Activated CD8-positive, alpha-beta memory T cell treated with anti-CD3 and anti-CD28 coated beads for 4 hours (primary cell): ENCODE measurements around the gene PSMA8.
A peak's percentile ranks its signal among the peaks of the same experiment; 100 is the strongest.
"Not testable (repeated sequence)": the region's sequence is repeated elsewhere in the genome, so short reads cannot be mapped to it uniquely, and the experiment has no call there.

ENCODE experiments used
- DNase-seq, 2 donors: peaks; one replicate each; pipeline ENCODE4 v3.0.0-alpha.2; 2020; ENCODE audit warnings: low read depth in 2 of 2

The PSMA8 gene

DNA sequence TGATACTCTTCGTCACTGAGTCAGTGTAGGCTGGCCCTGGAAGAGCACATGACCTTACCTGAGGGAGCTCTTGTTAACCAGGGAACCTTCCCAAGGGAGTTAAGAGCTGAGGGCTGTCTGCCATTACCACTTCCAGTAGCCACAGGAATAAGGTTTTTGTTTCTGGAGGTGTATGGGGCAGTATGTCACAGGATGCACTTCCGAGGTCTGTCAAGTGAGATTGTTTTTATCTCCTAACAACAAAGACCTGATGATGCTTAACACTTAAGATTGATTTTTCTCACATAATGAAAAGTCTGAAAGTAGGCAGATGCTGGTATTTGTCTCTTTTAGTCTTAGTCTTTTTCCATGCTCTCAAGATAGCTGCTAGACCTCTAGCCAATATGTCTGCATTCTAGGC is 41.8 kb downstream of the PSMA8 start:
- DNase-seq: no peak

DNA sequence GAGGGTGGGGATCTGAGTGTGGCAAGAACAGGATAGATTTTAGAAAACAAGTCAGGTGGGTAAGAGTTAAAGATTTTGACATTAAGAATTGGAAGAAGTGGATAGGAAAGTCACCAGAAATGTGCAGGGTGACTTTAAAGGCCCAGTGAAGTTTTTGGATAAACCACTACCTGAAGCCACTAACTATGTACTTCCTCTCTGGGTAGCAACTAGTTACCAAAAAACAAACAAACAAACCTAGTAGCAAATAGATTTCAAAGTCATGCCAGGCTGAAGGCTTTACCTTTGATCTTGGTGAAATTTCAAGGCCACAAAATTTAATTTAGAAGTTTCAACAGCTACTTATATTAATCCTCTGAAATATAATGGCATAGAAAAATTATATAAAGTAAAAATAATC is 42.5 kb downstream of the PSMA8 start:
- no peak for DNase-seq

DNA sequence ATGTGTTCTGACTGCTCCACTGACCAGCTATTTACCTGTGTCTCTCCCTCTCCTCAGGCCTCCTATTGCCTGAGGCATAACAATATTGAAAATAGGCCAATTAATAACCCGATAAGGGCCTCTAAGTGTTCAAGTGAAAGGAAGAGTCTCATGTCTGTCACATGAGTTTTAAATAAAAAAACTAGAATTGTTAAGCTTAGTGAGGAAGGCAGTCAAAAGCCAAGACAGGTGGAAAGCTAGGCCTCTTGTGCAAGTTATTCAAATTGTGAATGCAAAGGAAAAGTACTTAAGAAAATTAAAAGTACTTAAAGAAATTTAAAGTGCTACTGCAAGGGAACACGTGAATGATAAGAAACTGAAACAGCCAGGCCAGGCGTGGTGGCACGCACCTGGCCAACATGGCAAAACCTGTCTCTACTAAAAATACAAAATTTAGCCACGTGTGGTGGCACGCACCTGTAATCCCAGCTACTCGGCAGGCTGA is 47.7 kb downstream of the PSMA8 start:
- no peak for DNase-seq

DNA sequence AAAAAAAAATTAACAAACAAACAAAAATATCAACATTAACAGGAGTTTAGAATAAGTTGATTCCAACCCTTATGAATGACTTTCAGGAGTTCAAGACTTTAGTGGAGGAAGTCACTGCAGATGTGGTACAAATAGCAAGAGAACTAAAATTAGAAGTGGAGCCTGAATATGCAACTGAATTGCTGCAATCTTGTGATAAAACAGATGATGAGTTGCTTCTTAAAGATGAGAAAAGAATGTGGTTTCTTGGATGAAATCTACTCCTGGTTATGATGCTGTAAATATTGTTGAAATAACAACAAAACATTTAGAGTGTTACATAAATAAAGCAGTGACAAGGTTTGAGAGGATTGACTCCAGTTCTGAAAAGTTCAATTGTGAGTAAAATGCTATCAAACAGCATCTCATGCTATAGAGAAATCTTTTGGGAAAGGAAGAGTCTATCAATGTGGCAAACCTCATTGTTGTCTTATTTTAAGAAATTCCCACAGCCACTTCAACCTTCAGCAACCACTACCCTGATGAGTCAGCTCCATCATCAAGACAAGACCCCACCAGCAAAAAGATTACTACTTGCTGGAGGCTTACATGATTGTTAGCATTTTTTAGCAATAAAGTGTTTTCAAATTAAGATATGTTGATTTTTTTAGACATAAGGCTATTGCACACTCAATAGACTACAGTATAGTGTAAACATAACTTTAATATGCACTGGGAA is 49.9 kb downstream of the PSMA8 start:
- no peak for DNase-seq

DNA sequence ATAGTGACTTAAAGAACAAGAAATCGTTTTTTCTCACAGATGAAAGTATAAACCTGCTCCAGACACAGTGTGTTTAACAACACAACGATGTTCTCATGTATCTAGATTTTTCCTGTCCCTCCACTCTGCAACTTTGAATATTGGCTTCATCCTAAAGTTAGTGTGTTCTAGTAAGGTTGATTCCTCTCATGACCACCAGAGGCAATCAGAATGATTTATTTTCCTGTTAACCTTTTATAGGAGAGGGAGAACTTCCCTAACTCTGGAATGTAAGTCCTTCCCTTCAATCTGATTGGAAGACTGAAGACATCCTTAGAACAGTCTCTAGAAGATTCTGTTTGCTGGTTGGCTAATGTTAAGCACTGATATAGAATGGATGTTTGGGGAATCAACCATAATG is 51.6 kb downstream of the PSMA8 start:
- no peak for DNase-seq

DNA sequence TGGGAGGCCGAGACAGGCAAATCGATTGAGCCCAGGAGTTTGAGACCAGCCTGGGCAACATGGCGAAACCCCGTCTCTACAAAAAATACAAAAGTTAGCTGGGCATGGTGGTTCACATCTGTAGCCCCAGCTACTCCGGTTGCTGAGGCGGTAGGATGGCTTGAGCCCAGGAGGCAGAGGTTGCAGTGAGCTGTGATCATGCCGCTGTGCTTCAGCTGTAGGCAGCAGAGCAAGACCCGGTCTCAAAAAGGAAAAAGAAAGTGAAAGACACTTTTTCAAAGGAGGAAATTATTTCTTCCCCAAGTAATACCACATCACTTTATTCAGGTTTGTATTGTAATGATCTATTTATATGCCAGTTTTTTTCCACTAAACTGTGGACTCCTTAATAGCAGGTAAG is 56.8 kb downstream of the PSMA8 start:
- peak in 1 of 2 donors; percentile 16 for DNase-seq

DNA sequence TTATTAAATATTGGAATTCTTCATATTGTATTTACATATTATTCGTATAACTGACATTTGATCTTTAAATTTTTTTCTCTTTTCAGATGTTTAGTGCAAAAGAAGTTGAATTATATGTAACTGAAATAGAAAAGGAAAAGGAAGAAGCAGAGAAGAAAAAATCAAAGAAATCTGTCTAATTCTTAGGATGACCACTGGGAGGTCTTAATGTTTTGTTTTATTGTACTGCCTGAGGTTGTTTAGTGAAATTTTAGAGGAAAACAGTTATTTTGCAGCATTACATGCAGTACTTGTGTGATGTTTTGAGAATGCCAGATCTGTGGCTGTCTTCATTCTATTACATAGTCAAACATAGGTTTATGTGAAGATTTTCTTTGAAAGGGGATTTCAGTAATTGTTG is 58.6 kb downstream of the PSMA8 start:
- DNase-seq: no peak

DNA sequence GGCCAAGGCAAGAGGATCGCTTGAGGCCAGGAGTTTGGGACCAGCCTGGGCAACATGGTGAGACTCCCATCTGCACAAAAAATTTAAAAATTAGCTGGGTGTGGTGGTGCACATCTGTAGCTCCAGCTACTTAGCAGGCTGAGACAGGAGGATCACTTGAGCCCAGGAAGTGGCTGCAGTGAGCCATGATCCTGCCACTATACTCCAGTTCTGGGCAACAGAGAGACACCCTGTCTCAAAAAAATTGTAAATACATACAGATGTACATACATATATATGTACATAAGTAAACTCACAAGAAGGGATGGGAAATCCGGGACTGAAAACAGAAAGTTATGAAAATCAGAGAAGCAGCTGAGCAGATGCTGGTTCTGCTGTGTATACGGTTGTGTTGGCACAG is 62.9 kb downstream of the PSMA8 start:
- DNase-seq: no peak

DNA sequence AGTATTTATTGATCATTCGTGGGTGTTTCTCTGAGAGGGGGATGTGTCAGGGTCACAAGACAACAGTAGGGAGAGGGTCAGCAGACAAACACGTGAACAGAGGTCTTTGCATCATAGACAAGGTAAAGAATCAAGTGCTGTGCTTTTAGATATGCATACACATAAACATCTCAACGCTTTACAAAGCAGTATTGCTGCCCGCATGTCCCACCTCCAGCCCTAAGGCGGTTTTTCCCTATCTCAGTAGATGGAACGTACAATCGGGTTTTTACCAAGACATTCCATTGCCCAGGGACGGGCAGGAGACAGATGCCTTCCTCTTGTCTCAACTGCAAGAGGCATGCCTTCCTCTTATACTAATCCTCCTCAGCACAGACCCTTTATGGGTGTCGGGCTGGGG is 68.3 kb downstream of the PSMA8 start:
- DNase-seq: not testable (repeated sequence)

DNA sequence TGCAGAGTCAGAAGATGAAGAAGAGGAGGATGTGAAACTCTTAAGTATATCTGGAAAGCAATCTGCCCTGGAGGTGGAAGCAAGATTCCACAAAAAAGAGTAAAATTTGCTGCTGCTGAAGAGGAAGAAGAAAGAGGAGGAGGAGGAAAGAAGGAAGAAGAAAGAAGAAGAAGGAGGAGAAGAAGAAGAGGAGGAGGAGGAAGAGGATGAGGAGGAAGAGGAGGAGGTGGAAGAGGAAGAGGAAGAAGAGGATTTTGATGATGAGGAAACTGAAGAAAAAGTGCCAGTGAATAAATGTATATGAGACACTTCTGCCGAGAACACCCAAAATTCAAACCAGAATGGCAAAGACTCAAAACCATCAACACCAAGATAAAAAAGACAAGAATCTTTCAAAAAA is 71.6 kb downstream of the PSMA8 start:
- no peak for DNase-seq

DNA sequence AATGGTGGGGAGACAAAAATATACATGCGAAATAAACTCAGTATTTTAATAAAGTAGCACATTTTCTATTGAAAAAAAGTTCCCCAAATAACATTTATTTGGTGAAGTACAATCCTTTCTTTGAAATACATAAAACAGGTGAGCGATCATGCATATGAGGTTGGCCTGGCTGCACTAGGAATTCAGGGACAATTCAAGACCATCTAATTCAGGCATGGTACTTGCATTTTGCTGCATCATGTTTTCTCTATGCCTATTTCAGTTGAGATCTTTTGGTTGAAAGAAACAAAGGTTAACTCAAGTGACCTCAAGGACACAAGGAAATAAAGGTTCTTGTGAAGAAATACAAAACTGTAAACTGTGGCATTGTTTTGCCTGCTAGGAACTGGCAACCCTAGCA is 72.8 kb downstream of the PSMA8 start:
- DNase-seq: no peak

DNA sequence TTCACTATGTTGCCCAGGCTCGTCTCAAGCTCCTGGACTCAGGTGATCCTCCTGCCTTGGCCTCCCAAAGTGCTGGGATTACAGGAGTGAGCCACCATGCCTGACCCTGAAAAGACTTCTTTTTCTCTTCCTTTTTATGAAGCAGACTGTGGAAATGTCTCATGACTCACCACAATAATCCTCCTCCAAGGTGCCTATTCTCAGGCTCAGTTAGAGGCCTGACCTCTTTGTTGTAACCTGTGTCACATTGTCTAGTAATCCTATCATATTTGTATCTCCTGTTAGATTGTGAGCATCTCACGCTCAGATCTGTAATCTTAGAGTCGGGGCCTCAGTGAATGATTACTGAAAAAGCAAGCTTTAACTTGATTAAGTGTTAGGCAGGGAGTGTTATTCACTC is 74.3 kb downstream of the PSMA8 start:
- DNase-seq: no peak

DNA sequence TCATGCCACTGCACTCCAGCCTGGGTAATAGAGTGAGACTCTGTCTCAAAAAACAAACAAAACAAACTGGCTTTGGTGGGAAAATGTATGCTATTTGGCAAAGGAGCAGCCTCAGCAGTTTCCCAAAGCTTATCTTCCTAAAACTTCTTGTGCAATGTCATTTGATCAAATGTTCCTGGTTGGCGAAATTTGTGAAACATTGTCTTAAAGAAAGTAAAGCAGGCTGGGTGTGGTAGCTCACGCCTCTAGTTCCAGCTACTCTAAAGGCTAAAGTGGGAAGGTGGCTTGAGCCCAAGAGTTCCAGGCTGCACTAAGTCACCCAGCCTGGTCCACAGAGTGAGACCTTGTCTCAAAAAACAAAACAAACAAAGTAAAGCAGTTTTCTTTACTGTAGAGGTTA is 75.3 kb downstream of the PSMA8 start:
- no peak for DNase-seq

DNA sequence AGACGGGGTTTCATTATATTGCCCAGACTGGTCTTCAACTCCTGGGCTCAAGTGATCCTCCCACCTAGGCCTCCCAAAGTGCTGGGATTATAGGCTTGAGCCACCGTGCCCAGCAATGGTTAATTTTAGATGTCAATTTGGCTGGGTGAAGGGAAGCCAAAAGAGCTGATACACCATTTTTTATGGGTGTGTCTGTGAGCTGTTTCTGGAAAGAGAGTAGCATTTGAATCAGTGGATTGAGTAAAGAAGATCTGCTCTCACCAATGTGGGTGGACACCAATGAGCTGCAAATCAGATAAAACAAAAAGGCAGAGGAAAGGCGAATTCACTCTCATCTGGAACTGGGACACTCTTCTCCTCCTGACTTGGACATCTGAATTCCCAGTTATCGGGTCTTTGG is 76.5 kb downstream of the PSMA8 start:
- DNase-seq: no peak

DNA sequence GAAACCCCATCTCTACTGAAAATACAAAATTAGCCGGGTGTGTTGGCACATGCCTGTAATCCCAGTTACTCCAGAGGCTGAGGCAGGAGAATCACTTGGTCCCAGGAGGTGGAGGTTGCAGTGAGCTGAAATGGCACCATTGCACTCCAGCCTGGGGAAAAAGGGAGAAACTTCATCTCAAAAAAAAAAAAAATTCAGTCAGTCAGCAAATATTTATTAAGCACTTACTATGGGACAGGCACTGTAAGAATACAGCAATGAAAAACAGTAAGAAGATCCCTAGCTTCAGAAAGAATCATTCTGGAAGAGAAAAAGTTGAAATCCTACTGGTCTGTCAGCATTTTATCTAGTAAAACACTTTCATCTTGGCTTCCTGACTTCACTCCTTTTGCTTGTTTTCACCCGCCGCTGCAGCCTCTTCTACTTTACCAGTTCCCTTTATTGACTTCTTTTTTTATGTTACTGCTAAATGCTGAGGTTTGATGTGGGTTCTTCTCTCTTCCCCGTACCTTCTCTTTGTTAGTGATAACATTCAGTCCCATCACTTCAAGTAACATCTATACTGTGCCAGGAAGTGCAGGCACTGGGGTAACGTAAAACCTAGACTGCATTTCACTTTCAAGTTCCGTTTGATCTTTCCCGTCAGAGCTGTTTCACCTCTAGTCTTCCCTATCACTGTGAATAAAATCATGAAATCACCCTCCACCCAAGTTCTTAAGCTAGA is 81.7 kb downstream of the PSMA8 start:
- DNase-seq: no peak

DNA sequence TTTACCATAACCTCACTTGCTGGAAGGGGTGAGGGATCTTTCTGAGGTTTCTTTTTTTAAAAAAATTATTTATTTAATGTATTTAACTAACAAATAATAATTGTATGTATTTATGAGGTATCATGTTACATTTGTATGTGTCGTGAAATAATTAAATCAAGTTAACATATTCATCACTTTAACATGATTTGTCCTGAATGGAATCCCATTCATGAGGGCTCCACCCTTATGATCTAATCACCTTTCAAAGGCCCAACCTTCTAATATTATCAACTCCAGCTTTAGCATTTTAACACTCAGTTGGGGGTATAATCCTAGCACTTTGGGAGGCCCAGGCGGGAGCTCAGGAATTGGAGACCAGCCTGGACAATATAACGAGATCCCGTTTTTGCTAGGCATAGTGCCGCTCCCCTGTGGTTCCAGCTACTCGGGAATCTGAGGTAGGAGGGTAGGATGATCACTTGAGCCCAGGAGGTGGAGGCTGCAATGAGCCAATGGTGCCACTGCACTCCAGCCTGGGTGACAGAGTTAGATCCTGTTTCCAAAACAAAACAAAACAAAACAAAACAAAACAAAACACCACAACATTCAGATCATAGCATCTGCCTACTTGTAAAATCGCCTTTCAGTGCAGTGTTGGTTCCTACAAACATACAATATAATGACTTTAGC is 91.5 kb downstream of the PSMA8 start:
- DNase-seq: no peak

DNA sequence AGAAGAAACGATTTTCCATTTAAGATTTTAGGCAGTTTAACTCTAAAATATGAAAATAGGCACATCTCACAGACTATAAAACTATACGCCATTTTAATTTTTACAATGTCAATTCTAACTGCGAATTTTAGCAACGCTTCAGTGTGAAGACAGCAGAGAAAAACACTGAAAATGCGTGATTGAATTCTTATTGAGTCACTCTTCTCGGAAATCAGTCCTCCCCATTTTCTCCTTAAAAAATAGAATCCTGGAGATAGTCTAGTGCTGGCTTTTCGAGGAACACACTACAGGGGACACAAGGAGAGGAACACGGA is 92.2 kb downstream of the PSMA8 start:
- no peak for DNase-seq

DNA sequence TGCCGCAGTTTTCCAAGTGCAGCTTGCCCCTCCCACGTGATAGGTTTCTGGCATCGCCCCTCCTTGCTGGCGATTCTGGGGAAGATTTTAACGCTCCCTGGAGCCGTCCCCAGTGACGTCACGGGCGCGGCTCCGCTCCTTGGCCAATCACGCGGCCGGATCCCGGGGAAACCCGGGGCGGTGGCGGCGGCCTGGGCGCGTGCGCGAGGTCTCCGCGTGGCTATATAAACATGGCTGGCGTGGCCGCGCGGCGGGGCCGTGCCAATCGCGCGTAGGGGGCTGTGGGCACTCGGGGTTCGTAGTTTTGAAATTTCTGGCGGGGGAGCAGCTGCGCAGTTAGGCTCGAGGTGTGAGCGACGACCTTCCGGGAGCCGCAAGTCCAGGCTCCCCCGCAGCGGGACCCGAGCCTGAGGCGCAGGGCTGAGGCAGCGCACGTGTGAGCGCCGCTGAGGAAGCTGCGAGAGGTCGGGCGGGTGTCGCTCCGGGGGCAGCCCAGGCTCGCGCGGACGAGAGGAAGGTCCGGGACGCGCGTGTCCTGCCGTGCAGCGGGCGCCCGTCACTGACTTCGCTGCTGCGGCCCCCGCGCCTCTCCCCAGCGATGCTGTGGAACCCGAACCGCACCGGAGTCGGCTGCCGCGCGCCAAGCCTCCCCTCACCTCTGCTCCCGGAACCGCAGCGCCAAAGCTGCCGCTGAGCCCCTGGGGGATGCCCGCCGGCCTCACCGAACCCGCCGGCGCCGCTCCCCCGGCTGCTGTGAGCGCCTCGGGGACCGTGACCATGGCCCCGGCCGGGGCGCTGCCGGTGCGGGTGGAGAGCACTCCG is 92.8 kb downstream of the PSMA8 start, which contains the start of gene TAF4B:
TAF4B (plus strand) TSS at position 217 of the 822 bp plus-strand sequence; CDS start at position 706, 489 bp downstream.
- DNase-seq: peak; percentile 88

DNA sequence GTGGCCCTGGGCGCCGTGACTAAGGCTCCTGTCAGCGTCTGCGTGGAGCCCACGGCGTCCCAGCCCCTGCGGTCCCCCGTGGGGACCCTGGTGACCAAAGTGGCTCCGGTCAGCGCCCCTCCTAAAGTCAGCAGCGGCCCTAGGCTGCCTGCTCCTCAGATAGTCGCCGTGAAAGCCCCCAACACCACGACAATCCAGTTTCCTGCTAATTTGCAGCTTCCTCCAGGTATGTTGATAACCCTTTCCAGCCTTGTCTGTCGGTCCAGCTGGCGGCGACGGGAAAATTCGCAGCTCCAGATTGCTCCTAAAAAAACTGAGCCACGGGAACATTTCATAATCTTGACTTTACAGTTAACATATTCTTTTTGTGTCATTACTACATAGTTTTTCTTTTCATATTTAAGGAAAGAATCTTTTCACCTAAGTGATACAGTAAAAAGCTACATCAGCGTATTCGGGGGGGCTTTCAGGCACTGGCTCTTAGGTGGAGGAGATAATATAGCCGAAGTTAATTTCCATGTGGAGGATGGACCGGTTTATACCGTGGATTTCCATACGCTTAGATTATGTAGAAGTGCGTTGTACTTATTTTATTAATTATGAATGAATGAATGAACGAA is 93.5 kb downstream of the PSMA8 start:
- DNase-seq: no peak

DNA sequence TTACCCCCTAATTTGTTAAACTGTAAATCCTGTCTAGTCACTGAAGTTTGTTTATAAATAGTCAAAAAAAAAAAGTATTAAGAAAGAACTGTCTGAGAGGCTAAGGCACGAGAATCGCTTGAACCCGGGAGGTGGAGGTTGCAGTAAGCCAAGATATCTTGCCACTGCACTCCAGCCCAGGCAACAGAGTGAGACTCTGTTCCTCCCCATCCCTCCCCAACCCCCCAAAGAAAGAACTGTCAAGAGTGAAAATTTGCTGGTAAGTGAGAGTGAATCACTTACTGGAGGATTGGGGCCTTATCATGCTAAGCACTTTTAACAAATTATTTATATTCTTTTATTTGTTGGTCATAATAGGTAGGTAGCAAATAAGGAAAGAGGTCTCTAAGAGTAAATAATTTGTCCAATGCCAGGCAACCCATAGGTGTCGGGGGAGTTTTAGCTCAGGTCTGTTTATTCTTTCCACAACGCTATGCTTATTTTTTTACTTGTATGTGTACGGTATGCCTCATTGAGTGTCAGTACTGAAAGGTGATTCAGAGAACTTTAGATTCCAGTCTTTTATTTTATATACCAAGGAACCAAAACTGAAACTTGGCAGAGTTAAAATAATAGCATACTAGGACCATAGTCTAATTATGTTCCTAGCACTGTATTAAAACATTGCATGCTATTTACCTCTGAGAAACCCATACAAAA is 95.0 kb downstream of the PSMA8 start:
- DNase-seq: no peak

DNA sequence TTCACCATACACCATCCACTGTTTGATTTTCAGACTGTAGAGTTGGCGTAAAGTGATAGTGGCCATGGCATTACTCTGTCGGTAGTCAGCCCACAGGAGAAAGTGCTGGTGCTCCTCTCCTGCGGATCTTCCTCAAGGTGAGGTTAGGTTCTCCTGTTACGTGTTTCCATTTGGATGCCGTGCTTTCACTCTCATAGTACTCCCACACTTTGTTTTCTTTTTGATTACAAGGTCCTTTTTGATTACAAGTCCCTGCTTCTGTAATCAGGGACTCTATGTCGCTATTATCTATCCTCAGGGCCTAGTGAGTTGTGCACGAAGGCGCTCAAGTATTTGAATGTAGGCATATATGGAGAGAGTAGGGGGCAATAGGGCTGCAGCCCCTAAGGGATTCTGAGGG is 96.8 kb downstream of the PSMA8 start:
- no peak for DNase-seq
